GM19025 (cell line): ENCODE measurements around the gene PSPH.
"Not testable (repeated sequence)": the region's sequence is repeated elsewhere in the genome, so short reads cannot be mapped to it uniquely, and the experiment has no call there.

Experiments used
- ATAC-seq: cut with Tn5 transposase; IDR thresholded peaks from one replicate; pipeline ENCODE4 v1.9.1; 2021; ENCODE audit warnings: mild to moderate bottlenecking, low read depth, moderate library complexity; ENCODE audit not compliant: unreplicated experiment

The PSPH gene

DNA sequence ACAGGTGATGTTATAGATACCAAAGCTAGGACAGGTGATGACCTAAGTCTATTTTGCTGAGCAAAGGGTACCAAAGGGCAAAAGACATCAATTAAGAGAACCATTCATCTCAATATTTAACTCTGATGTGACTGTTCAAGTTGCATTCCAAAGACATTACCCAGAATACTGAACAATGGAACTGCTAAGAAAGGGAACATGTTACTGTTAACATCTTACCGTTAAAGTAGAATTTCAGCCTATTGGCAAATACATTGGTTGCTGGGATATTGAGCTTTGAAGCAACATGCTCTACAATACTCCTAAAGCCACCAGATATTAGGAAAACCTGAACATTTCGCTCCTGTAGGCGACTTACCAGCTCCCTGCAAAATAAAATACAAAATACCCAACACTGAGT lies 34.2 kb downstream of the PSPH start:
- ATAC-seq, result not testable (repeated sequence)

GRCh38 chr7:56009695-56010094 lies 41.5 kb downstream of the PSPH start:
- ATAC-seq, result no peak

DNA sequence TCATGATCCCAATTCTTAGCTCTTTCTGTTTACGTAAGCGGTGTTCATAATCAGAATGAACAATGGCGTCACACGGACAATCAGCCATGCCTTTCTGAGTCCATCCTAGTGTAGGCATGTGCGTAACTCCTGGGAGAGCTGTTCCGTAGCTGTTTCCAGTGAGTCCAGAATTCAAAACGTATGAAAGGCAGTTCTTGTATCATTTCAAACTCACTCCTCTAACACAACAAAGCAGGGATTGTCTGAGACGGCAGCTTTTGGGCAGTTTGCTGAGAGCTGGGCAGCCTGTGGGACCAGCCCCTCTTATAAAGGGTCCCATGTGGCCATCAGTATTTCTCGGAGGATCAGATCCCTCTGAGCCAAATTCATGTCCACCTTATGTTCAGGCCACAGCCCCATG lies 43.4 kb downstream of the PSPH start:
- no peak for ATAC-seq

GRCh38 chr7:56007167-56007652 lies 44.0 kb downstream of the PSPH start:
- no peak for ATAC-seq

DNA sequence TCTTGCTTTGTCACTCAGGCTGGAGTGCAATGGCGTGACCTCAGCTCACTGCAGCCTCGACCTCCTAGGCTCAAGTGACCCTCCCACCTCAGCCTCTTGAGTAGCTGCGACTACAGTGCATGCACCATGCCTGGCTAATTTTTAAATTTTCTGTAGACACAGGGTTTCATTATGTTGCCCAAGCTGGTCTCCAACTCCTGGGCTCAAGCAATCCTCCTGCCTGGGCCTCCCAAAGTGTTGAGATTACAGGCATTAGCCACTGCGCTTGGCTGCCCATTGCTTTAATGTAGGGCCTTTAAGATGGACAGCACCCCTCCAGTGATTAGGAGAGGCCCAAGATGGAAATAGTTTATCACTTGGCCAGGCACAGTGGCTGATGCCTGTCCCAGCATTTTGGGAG lies 47.5 kb downstream of the PSPH start:
- ATAC-seq, result no peak

GRCh38 chr7:55996856-55997500 lies 54.3 kb downstream of the PSPH start:
- ATAC-seq, result no peak

GRCh38 chr7:55992346-55992745 lies 58.9 kb downstream of the PSPH start:
- no peak for ATAC-seq

GRCh38 chr7:55983537-55983936 lies 67.7 kb downstream of the PSPH start:
- no peak for ATAC-seq

- ATAC-seq, result no peak
Observed at GRCh38 chr7:55980266-55980665, 71.0 kb downstream of the PSPH start.

GRCh38 chr7:55977831-55978230 lies 73.4 kb downstream of the PSPH start:
- ATAC-seq, result no peak

- no peak for ATAC-seq
Observed at GRCh38 chr7:55975988-55976633, 75.1 kb downstream of the PSPH start.

DNA sequence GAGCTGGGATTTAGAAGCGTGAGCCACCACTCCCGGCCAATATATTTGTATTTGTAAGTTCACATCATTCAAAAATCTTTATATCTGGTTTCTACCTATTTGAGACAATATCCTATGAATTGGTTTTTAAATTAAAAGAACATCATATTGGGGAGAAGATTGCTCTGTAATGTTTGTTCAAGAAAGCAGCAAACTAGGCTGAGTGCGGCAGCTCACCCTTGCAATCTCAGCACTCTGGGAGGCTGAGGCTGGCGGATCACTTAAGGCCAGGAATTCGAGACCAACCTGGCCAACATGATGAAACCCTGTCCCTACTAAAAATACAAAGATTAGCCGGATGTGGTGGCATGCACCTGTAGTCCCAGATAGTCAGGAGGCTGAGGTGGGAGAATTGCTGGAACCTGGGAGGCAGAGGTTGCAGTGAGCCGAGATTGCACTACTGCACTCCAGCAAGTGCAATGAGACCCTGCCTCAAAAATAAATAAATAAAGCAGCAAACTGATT lies 77.4 kb downstream of the PSPH start:
- no peak for ATAC-seq

- ATAC-seq, result no peak
Observed at GRCh38 chr7:55970978-55971377, 80.3 kb downstream of the PSPH start.

DNA sequence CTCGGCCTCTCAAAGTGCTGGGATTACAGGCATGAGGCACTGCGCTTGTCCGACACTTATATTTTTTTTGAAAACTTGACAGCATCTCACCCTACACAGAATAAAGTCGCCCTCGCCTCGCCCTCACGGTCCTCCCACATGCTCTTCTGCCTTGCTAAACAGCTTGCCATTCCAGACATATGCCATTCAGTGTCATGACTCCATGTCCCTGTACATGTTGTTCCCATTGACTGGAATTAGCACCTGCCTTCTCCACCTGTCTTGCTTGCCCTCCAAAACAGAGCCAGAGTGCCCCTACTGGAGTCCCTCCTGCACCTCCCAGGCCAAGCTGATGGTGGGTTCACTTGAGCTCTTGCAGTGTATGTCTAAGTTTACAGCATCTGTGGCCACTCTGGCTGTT lies 80.7 kb downstream of the PSPH start:
- ATAC-seq, result no peak

DNA sequence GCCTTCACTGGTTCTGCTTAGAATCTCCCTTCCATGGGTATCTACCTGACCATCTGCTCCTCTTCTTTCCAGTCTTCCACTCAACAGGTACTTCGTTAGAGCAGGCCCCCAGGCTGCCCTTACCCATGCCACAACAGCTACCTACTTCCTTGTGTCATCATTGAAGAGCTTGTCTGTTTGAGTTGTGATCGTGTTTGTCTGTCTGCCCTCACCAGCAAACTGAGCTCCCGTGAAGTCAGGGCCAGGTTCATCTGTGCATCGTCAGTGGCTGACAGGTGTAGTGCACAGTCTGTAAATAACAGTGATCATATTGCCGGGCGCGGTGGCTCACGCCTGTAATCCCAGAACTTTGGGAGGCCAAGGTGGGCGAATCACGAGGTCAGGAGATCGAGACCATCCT lies 81.9 kb downstream of the PSPH start:
- no peak for ATAC-seq

DNA sequence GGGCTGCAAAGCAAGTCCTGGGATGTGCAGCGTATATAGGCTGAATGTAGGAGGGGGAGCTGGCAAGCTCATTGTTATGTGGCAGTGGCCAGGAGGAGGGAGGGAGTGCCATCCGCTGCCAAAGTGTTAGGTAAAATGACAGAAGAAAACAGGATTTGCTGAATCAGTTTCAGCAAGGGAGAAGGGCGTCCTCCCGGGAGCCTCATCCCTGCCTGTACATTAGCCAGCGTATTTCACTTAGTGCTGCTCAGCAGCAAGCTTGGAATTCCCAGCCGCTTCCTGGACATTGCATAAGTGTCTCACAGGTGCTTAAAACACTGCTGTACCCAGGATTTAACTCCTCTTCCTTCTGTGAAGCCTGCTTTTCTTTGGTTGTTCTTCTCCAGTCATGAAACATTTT lies 84.4 kb downstream of the PSPH start:
- no peak for ATAC-seq

DNA sequence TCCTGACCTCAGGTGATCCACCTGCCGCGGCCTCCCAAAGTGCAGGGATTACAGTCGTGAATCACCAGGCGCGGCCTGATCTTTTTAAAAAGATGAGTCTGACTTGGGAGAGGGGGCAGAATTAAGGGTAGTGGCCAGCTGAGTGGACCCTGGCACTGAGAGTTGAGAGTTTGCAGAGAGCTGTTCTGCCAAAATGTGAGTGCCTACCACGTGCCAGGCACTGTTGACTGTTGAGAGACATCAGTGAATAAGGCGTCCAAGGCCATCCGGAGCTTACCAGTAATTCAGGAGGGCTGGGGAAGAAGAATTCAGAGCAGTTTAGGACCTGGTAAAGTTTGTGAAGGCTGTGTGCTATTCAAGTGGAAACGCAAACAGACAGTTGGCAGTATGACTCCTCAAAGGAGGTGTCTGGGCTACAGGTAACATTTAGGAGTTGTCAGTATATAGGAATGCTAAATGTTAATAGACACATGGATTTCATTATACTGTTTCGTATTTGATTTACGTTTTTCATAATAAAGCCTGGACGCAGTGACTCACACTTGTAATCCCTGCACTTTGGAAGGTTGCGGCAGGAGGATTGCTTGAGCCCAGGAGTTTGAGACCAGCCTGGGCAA lies 85.3 kb downstream of the PSPH start:
- ATAC-seq, result no peak

DNA sequence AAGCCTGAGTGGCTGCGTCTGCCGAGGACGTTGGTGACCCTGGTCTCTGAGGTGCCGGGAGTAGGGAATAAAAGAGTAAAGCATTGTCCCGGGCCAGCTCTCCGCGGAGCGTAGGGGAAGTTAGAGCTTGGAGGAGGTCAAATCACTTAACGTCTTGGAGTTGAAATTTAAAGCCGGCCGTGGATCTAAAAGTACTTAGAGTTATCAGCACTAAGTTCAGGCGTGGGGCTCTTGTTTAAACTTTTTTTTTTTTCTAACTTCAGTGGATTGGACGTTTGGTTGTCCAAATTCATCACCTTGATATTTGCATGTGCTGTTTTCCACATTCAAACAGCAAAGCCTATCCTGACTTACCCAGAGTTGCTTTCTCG lies 86.2 kb downstream of the PSPH start:
- ATAC-seq, result no peak

DNA sequence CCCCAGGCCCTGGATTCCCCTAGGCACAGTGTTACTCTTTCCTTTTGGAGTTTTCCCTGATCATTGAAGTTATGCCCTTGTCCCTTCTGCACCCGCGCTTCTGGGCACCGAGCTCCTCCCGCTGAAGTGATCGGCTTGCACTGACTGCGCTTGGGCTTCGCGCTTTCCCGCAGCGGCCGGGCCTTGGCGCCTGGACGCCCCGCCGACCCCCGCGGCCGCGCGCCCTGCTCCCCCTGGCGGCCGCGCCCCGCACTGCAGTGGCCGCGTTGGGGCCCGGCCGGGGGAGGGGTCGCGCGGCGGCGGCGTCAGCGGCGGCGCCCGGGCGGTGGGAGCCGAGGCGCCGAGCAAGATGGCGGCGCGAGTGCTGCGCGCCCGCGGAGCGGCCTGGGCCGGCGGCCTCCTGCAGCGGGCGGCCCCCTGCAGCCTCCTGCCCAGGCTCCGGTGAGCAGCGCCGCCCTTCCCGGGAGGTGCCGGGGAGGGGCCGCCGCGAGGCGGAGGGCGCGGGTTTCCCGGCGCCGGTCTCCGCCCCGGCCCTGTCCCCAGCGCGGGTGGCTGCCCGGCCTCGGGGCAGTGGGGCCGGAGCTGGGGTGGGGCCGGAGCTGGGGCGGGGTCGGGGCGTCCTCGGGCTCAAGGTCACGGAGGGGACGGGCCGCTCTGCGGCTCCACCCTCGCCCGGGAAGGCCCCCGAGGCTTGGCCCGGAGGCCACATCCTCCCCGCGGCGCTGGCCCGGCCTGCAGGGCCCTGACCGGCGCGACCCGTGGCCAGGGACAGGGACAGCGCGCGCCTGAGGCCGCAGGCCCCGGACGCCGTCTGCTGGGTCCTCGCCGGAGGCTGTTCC lies 86.8 kb downstream of the PSPH start, which contains the start of gene NIPSNAP2:
Gene NIPSNAP2 (plus strand): TSS at position 325 of the 839 bp plus-strand sequence. CDS start 25 bp downstream, at position 350.
- peak; percentile 85 for ATAC-seq

- ATAC-seq, result no peak
Observed at GRCh38 chr7:55963584-55964168, 87.6 kb downstream of the PSPH start.
